Superior temporal gyrus (tissue), 1 donor: ENCODE results near the gene EPHB3.

Source experiments
- DNase-seq: peaks from one replicate; pipeline ENCODE4 v3.0.0-alpha.2; 2016; ENCODE audit errors: extremely low spot score

EPHB3 gene

DNA sequence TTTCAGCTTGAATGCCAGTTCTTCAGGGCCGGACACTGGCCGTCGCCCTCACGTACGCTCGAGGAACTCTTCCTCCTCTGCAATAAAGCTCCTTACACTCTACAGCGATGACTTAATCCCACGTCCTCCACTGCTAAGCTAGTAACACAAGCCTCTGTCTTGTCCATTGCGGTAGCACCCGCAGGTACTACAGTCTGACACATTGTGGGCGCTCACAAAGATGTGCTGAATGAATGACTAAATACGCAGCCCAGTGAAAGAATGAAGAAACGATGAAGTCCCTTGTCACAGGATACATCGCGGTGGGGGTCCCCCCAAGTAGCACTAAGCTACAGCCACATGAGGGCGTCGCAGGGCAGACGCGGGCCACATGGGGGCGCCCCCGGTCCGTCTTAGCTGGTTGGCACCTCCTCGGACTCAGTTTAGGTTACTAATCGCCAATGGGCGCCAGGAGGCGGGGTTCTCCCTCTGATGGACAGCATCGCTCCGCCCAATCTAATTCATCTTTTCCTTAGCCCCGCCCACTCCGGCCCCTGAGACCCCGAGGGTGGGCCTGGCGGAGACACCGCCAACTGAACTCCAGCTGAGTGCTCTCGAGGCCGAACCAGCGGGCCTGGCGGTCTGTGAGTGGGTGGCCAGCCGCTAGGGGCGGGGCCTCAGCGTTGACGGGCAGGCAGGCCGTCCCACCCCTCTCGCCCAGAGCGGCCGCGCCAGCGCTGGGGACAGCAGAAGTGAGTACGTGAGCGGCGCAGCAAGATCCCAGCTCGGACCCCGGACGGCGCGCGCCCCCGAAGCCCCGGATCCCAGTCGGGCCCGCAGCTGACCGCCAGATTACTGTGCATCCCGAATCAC lies at the start of gene EPHB3:
Gene EPHB3 (plus strand): TSS at position 725 of the 852 bp plus-strand sequence. CDS start 451 bp downstream, outside the sequence.
- peak; percentile 99 for DNase-seq

DNA sequence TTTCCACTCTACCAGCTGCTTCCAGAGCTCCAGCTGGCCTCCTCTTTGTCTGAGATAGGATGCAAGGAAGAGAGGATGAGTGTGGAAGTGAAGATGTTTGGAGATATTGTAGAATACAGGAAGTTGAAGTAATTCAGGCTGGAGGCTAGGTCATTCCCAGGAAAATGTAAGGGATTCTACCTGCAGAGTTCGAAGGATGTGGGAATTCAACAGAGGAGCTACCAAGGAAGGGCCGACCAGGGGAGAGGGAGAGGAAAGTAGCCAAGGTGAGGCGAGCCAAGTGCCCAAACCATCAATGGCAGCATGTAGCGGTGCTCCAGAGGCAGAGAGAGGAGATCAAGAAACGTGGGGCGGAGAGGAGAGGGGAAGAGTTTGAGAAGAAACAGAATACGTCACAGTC lies 49.0 kb upstream of the EPHB3 start:
- DNase-seq: no peak

DNA sequence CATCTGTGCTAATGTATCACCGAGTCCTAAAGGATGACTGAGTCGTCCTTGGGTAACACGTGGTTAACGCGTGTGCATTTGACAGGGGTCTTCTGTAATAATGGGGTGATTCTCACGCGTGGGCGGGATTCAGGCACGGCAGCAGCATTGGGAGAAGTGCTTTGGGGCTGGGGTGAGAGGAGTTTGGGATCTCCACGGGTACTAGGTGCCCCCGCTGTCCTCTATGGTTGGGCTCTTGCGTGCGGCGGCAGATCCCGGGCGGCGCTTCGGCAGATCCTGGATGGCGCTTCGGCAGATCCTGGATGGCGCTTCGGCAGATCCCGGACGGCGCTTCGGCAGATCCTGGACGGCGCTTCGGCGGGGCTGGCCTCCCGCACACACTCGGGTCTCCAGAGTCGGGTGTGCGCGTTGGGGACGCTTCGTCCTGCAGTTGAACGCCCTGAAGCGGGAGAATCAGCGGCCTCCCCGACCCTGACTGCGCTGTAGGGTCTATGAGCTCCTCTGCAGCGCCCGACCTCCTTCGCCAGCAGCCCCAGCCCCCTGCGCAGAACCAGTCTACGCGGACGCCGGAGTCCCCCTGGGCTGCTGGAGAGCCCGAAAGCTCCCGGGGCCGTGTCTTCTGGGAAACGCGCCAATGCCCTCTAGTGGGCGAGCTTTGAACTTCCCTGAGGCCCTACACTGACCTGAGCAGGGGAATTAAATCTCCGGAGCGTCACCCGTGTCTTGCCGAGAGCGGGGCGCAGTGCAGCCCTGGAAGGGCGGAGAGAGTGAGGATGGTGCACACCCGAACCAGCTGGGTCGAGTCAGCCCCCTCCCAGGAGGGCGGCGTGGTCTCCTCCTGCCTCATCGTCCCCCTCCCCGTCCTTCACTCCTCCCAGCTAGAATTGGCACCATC lies 48.1 kb upstream of the EPHB3 start:
- DNase-seq: peak; percentile 82

DNA sequence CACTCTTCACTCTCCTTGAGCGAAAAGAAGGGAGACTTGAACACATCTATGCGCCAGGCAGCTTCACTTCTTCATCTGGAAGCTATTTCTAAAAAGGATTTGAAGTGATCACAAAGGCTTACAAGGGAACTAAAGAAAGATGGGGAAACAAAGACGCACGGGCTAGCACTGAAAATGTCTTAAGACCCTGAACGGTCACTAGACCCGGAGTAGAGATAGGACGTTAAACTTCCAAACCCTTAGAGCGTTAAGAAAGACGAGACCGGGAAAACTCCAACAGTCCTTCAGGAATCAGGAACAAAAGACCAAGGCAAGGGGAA lies 47.5 kb upstream of the EPHB3 start:
- no peak for DNase-seq

DNA sequence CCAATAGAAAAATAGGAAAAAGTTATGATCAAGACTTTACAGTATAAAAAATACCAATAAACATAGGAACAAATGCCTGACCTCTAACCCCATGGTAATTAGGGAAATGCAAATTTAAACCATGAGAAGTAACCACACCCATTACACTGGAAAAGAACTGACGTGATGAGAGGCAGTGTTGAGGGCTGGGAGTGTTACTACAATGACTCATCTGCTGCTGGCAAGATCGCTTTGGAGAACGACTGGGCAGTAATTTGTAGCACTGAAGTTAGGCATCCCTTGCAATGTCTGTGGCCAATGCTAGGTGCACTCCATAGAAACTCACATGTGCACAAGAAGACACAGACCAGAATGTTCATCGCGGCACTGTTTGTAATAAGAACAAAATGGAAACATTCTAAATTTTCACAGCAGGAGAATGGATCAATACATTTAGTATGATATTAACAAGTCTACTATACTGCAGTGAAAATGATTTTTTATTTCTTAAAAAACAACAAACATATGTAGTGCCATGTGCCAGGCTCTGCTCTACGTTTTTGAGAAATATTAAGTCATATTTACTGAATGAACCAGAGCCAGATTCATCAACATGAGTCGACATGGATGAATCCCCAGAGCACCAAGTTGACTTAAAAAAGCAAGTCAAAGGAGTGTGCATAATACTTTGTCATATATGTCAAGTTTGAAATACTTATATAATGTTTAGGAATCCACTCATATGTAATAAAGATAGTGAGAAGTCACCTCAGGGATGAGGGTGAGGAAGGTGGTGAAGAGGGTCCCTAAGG lies 37.6 kb upstream of the EPHB3 start:
- DNase-seq: no peak

DNA sequence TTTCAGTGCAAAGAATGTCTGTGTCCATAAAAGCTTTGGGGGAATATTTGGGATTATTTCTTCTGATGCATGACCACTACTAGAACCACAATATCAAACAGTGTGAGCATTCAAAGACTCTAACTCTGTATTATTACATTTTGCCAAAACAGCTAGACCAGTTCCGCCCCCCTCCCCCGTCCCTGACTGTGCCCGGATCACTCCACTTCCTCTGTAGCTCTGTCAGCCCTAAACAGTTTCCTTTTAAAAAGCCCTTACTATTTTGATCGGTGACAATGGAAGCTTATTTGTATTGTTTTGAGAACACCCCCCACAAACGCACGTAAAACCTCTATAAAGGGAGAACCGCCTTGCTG lies 36.6 kb upstream of the EPHB3 start:
- no peak for DNase-seq

DNA sequence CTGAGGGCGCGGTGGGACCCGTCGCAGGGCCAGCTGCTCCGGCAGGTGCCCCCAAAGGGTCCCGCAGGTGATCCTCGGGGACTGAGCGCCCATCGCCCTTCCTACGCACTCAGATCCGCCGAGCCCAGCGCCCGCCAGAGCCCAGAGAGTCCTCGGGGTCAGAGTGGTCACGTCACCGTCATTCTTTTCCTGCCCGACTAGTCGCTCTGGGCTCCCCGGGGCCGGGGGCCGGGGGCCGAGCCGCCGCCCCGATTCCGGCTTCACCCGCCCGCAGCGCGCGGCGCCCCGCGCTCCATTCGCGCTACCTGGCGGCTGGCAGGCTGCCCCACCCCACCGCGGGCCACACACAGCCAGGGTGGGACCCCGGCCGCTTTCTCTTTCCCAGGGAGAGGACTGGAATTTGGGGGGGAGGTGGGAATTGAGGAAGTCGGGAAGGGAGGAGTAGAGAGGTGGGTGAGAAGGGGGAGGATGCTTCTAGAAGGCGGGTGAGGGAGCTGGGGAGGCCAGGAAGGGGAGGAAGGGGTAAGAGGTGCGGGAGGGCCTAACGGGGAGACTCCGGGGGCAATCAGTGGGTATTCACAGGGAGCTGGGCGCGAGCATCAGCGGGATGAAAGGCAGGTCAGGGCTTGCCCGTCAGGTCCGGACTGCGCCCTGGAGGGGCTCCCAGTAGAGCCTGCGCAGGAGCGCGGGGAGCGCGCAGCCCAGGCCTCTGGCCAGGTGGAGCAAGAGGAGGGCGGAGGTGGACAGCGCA lies 36.1 kb upstream of the EPHB3 start:
- DNase-seq: no peak

DNA sequence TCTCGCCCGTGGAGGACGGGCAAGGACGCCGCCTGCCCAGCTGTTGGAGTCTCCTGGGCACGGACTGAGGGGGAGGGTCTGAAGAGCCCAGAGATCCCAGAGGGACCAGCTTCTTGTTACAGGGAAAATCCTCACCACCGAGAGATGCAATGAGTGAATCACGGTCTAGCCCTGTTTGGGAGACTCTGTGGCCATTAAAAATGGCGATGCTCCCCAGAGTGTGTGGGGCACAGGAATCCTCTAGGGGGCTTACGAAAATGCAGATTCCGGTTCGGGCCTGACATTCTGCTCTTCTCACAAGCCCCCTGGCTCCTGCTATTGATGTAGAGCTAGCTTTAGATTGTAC lies 35.5 kb upstream of the EPHB3 start:
- DNase-seq: no peak

DNA sequence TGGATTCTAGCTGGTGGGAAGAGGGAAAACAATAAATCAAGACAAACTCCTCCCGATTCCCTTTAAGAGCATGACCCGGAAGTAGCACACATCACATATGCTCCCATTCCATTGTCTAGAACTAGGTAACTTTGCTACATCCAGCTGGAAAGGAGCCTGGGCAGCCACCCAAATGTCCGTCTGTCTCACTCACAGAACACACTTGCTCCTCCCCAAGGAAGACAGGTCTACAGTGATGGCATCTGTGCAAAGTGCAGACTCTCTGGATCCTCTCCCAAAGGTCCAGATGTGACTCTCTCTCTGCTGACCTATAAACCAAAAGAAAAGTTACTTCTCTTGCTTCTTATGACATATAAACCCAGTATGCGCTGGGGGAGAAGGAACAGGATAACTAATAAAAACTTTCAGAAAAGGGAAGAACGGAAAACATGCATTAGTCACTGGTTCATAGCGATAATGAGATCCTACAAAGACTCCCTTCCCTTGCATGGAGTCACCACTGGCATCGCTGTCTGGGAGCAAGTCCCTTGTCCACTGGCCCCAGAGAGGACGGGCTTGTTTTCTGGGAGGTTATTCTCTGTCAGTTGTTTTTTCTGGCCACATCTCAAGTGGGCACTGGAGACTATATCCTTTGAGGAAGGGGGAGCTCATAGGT lies 29.8 kb upstream of the EPHB3 start:
- DNase-seq: no peak

DNA sequence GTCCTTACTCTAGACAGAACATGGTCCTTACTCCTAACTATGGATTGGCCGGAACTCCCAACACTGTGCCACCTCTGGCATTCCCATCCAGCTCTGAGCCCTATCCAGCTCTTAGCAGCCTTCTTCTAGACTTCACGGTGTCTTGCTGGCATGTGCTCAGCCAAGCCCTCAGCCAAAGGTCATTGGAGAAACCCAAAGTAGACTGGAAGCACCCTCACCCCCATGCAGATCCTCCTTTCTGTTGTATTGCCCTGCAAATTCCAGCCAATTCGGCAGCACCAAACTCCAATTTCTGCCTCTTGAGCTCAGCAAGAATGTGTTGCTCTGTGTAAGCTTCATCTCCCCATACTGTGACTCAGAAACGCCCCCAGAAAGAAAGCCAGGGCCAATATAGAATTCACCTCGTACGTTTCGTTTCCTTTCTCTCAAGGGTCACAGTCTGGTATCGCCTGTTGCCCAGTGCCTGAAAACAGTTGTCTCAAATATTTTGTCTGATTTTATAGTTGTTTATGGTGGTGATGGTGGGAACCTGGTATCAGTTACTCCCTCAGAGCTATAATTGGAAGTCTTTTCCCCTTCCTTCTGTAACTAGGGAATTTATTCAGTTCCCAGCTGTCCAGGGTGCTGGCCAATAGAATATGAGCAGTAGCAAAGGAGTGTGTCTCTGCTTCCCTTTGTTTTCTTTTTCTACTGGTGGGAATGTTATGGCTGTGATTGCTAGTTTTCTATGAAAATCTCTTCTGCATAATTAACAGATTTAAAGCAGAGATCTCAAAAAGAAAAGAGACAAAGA lies 28.4 kb upstream of the EPHB3 start:
- no peak for DNase-seq

DNA sequence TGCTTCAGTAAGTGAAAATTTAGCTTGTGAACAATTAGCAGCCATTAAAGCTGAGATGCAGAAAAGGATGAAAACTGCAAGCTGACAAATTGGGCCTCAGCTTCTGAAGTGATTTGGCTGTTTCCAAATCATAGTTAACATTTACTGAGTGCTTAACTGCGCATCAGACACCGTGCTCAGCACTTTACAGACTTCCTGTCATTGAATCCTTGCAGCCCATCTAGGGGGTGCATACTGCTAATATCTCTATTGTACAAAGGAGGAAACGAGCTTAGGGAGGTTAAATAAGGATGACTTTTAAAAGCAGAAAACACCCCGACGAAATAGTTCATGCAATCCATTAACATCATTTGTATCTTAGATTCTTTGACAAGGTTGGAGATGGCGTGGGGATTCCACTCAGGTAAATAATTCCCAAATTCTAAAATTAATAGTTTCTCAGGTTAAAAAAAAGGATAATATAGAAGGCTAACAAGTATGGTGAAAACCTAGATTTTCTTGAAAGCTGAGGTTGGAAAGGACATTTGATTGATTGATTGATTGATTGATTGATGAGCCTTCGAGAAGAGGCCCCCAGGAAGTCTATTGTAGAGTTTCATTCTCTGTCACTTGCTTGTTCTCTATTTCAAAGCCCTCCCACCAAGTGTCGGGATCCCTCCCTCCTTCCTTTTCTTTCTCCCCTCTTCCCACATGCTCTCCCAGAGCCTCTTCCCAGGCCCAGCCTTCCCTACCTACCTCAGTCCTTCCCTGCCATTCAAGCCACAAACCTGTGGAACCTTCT lies 23.5 kb upstream of the EPHB3 start:
- DNase-seq: peak; percentile 41

DNA sequence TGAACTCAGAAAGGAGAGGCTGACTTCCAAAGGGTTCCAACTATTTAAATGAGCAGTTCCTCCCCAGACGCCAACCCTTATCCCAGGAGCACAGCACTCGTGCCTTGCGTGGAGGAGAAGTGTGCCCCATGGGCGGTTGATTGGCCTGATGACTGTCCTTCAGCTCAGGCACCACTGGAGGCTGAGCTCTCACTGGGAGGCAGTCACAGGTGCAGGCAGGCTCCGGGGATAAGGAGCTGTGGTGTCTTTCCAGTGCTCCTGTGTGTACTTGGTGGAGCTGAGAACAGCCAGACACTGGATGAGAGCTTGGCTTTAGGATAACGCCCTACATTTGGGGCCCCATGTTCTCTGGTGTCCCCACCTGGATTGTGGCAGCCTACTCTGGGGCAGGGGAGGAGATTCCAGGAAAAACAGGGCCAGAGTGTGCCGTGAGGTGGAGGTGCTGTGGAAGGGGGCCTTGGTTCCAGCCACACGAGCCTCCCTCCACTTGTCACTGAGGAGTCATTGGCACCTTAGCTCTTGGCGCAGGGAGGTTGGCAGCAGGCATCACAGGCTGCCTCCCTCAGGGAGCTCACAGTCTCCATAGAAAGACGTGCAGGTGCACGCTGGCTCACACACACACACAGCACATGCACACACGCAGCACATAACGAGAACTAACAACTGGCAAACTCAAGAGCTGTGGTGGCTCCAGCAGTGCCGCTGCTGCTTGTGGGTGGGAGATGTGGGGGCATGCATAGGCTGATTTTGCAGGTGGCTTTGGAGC lies 22.7 kb upstream of the EPHB3 start:
- no peak for DNase-seq

DNA sequence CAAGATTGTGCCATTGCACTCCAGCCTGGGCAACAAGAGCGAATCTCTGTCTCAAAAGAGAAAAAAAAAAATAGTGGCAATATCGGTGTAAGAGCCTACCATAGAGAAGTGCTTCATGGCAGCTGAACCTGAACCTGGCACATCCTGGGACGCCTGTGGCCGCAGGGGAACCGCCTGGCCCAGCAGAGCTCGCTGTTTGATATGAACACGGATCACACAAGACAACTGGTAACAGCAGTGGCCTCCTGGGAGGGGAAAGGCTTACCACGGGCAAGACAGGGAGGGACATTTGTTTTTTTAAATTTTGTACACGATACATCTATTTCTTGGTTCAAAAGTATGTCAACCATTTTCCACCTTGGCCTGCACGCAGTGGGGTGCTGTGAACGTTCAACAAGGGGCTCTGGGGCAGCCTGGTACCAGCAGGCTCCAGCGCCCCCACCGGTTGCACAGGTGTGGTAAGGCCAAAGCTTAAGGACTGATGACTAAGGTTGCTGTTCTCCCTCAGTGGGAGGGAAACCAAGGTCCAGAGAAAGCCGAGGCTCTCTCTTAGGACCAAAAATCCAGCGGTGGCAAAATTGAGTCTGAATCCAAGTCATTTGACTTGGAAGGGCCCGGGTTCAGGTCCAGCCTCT lies 21.7 kb upstream of the EPHB3 start:
- no peak for DNase-seq

DNA sequence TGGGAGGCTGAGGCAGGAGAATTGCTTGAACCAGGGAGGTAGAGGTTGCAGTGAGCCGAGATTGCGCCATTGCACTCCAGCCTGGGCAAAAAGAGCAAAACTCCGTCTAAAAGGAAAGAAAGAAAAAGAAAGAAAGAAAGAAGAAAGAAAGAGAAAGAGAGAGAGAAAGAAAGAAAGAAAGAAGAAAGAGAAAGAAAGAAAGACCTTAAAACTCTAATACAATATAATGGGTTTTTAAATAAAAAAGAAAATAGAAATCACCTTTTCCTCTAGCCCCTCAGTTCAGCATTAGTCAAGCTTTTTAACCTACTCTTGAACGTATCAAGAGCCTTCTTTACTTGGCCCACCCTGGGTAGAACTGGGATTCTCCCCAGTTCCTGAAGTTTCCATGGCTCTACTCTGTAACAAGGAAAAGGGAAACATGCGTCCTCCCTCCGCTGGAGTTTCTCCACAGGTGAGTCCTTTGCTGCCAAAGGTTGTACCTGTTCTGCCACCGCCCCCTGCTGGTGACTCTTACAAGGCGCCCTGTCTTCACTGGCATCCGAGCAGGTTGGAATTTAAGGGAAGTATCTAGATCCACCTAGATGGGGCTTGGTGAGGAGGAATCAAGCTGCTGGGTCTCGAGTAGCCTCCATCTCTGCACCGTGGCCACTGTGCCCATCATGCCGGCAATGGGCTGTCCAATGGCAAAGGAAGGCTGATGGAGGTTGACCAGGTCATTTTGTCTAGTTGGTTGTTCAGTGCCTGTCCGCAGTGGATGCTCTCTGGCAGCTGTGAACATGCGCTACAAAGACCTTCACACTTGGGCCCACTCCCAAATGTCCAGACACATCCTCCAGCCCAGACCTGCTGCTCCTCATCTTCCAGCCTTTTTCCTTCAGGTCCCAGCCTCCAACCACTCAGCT lies 20.6 kb upstream of the EPHB3 start:
- DNase-seq: peak; percentile 54

DNA sequence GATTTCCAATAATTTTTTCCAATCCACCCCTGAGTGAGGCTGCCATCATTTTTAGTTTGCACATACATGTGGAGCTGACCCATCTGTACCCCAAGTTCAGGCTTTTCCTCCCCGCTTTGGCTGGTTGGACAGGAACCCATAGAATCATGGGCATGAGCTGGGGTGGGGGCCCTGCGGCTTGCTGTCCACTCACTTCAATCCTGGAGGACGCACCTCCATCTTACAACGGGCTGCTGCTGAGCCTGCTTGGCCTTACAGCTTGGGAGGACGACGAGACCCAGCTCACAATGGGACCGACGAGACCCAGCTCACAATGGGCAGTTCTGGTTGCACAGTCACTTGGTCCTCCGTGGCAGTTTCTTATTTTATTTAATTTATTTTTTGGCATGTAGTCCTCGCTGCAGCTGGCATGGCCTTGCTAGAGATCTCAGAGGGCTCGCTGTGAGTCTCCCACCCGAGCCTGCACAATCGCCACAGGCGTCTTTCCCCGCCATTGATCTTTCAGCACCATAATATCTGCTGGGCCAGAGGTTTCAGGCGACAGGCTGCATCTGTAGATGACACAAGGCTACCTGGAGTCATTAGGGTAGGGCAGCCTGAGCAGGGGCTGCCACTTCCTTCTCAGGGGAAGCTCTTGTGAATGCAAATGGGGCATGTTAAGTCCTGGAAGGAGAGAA lies 19.6 kb upstream of the EPHB3 start:
- DNase-seq: no peak

DNA sequence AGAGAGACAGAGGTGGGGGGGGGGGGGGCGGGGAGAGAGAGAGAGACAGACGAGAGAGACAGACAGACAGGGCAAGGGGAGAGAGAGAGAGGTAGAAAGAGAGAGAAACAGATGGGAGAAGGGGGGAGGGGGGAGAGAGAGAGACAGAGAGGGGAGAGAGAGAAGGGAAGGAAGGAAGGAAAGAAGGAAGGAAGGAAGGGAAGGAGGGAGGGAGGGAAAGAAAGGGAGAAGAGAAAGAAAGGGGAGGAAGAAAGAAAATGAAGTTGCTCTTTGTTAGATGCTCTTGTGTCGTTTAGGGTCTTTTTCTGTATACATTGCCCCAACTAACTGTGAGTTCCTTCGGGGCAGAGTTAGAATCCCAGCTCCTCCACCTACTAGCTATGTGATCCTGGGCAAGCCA lies 19.0 kb upstream of the EPHB3 start:
- no peak for DNase-seq

DNA sequence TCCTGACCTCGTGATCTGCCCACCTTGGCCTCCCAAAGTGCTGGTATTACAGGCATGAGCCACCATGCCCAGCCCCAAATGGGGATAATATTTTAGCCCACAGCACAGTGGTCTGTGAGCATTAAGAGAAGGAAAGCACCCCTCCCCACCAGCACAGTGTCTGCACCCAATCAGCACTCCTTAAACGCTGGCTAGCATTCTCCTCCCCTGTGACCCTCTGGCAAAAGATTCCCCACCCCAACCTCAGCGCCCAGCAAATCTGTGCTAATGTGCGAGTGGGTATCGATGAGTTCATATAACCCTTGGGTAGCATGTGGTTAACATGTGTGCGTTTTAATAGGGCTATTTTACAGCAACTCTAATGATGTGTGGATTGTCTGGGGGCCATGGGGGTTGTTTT lies 18.3 kb upstream of the EPHB3 start:
- DNase-seq: no peak
